AG09309 (cell line): Measurements from ENCODE around the gene ARFGAP3.

Source experiments
- DNase-seq: peaks from one replicate; pipeline ENCODE4 v3.0.0-alpha.2; 2010; ENCODE audit warnings: low read depth
- H3K4me3 ChIP-seq: 2 replicates; pipeline ENCODE4 v1.5.1; 2011; ENCODE audit warnings: mild to moderate bottlenecking, low read depth, low read length, moderate library complexity; ENCODE audit not compliant: control insufficient read depth
- CTCF ChIP-seq: IDR thresholded peaks from 2 replicates; pipeline ENCODE4 v1.5.1; 2011; ENCODE audit warnings: mild to moderate bottlenecking, low read depth, low read length, inconsistent platforms; ENCODE audit not compliant: insufficient read depth, control insufficient read depth; ENCODE audit errors: missing control alignments

The ARFGAP3 gene

GRCh38 chr22:42842658-42843370, 14.3 kb downstream of the ARFGAP3 start:
- DNase-seq, result no peak
- H3K4me3 ChIP-seq, result no peak overlapping the region
- TF ChIP-seq CTCF, result no peak

- no peak overlapping the region for H3K4me3 ChIP-seq
- DNase-seq, result no peak
- TF ChIP-seq CTCF, result no peak
Observed at GRCh38 chr22:42841444-42841843, 15.6 kb downstream of the ARFGAP3 start.

GRCh38 chr22:42837556-42837955, 19.5 kb downstream of the ARFGAP3 start:
- TF ChIP-seq CTCF, result no peak
- no peak overlapping the region for H3K4me3 ChIP-seq
- DNase-seq, result no peak

GRCh38 chr22:42836026-42836425, 21.0 kb downstream of the ARFGAP3 start:
- TF ChIP-seq CTCF, result no peak
- DNase-seq, result no peak
- H3K4me3 ChIP-seq, result no peak overlapping the region

DNA sequence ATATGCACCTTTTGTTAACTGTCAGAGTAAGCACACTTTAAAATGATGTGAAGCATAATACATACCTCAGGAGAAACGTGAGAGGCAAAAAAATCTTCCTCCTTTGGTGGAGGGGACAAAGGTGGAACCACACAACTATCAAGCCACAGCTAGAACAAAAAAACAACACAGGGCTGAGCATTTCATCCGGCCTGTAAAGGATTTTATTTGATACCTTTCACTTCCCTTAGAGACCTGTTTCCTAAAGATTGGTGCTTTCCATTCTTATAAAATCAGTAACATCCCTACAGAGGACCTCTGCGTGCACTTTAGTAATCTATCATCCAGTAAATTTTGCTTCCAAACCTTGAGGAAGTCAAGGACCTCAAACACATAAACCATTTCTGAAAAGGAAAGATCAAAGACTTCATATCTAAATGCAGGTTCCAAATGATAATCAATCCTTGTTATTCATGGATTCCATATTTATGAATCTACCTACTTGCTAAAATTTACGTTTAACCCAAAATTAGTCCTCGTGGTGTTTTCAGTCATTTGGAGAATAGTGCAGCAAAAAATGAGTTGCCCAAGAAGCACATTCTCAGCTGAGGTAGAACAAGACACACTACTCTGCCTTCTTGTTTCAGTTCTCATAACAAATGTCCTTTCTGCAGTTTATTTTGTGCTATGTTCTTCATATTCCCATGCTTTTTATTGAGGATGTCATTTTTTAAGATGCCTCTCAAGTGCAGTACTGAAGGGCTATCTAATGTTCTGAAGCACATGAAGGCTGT, 22.7 kb downstream of the ARFGAP3 start:
- no peak for DNase-seq
- no peak for TF ChIP-seq CTCF
- no peak overlapping the region for H3K4me3 ChIP-seq

- H3K4me3 ChIP-seq, result no peak overlapping the region
- TF ChIP-seq CTCF, result no peak
- no peak for DNase-seq
Observed at GRCh38 chr22:42833104-42833503, 24.0 kb downstream of the ARFGAP3 start.
